Caco-2 (cell line): ENCODE results near the gene TCTN1. TPM values are rescaled to one million over a fixed set of nuclear protein-coding genes. Genes with fewer than 3 reads are reported as not detected.

Source experiments
- Bru-seq: library from RNA; stranded (reverse); fragments of 400-500 nt; gene quantifications from one replicate; lab custom pipeline; 2021; lab: Mats Ljungman, UMichigan
- BruChase-seq, 2 experiments: library from RNA; stranded (reverse); fragments of 400-500 nt; gene quantifications; one replicate each; lab custom pipeline; 2021; lab: Mats Ljungman, UMichigan
- BruUV-seq: library from RNA; stranded (reverse); fragments of 400-500 nt; replicated peaks from 2 replicates; lab custom pipeline; 2021; lab: Mats Ljungman, UMichigan
- CTCF ChIA-PET: fragments of 300-600 bp; sonication (Branson Sonifier 250); formaldehyde crosslinking; loops from one replicate; lab custom pipeline; 2022; ENCODE audit warnings: antibody characterized with exemption; lab: Charles Lee
- POLR2A ChIA-PET: fragments of 300-600 bp; sonication (Branson Sonifier 250); formaldehyde crosslinking; loops from one replicate; lab custom pipeline; 2022; ENCODE audit warnings: antibody characterized with exemption; lab: Charles Lee
- DNase-seq, 2 experiments: peaks; one replicate each; pipeline versions ENCODE4 v3.0.0 to v3.0.0-alpha.2; 2020 to 2022
- H3K27me3 ChIP-seq: replicated peaks from 2 replicates; pipeline ENCODE4 v1.6.0; 2011; ENCODE audit warnings: low read length; ENCODE audit not compliant: control insufficient read depth, insufficient read depth
- H3K36me3 ChIP-seq: 2 replicates; pipeline ENCODE4 v1.5.1; 2011; ENCODE audit warnings: low read length; ENCODE audit not compliant: control insufficient read depth, insufficient read depth
- H3K4me1 ChIP-seq: fragments of 250-450 bp; sonication (Bioruptor Pico); 2 replicates; pipeline ENCODE4 v1.5.1; 2020; ENCODE audit warnings: mild to moderate bottlenecking
- H3K4me3 ChIP-seq: 2 replicates; pipeline ENCODE4 v1.5.1; 2011; ENCODE audit warnings: low read depth, mild to moderate bottlenecking, control low read depth, low read length
- H3K9me3 ChIP-seq: fragments of 250-450 bp; sonication (Bioruptor Pico); 2 replicates; pipeline ENCODE4 v1.5.1; 2020; ENCODE audit warnings: mild to moderate bottlenecking, moderate library complexity
- H3K27ac Mint-ChIP-seq: one replicate; pipeline ENCODE4 v1.8.0; 2022; ENCODE audit warnings: mixed read lengths; ENCODE audit not compliant: unreplicated experiment
- H3K27me3 Mint-ChIP-seq: one replicate; pipeline ENCODE4 v1.8.0; 2022; ENCODE audit warnings: mixed read lengths; ENCODE audit not compliant: insufficient read depth, unreplicated experiment
- H3K36me3 Mint-ChIP-seq: one replicate; pipeline ENCODE4 v1.8.0; 2022; ENCODE audit warnings: mild to moderate bottlenecking, mixed read lengths; ENCODE audit not compliant: insufficient read depth, unreplicated experiment
- H3K4me1 Mint-ChIP-seq: one replicate; pipeline ENCODE4 v1.8.0; 2022; ENCODE audit warnings: low read depth, mixed read lengths; ENCODE audit not compliant: unreplicated experiment
- H3K4me3 Mint-ChIP-seq: one replicate; pipeline ENCODE4 v1.8.0; 2022; ENCODE audit warnings: mild to moderate bottlenecking, moderate library complexity, mixed read lengths; ENCODE audit not compliant: unreplicated experiment
- H3K9me3 Mint-ChIP-seq: one replicate; pipeline ENCODE4 v1.8.0; 2022; ENCODE audit warnings: mixed read lengths; ENCODE audit not compliant: unreplicated experiment
- CTCF ChIP-seq, 2 experiments: fragments of 200-600 bp in 1 of 2; IDR thresholded peaks; 1 replicate in 1 of 2; 2 replicates in 1 of 2; pipeline versions ENCODE4 v1.5.1 to v1.8.0; 2011 to 2022; ENCODE audit warnings: antibody characterized with exemption in 1 of 2, control low read depth in 1 of 2, inconsistent platforms in 1 of 2, low read depth in 1 of 2, low read length in 1 of 2, mild to moderate bottlenecking in 1 of 2, moderate library complexity in 1 of 2; ENCODE audit not compliant: insufficient read depth in 1 of 2, severe bottlenecking in 1 of 2, unreplicated experiment in 1 of 2
- intact Hi-C: fragments of 100-400 bp; cut with micrococcal nuclease; formaldehyde crosslinking; loops from one replicate; pipeline ENCODE4 v1.10.0; 2022; ENCODE audit not compliant: unreplicated experiment
- long read RNA-seq: library from polyadenylated mRNA; stranded (forward); transcript quantifications from one replicate; pipeline ENCODE4 v2.0.0, GENCODE V29; 2022
- total RNA-seq: library from RNA; stranded (reverse); gene quantifications from 2 replicates; pipeline ENCODE4 v1.2.3, GENCODE V29; 2022

Gene TCTN1
- total RNA-seq: 13.6 and 13.8 TPM in 2 replicates
- Bru-seq, nascent RNA: percentile 46 among the genes with signal in this experiment
- percentile 48 among the genes with signal in this experiment for BruChase-seq, experiment 1, labeled RNA remaining after a 2-hour chase
- BruChase-seq, experiment 2, labeled RNA remaining after a 6-hour chase: percentile 45 among the genes with signal in this experiment
- long read RNA-seq, partial matches to known transcripts: 0 of 8 reads
- long read RNA-seq, other reads (novel, unspliced or antisense): 5 of 8 reads

- Mint-ChIP-seq H3K4me1 (no peaks in the 10 kb centered on the region), H3K4me3 (peak within 1 kb of the TSS; percentile 81), H3K36me3 (no peaks in the 10 kb centered on the region), H3K27me3 (no peaks in the 10 kb centered on the region), H3K9me3 (no peaks in the 10 kb centered on the region), H3K27ac (peak within 1 kb of the TSS; percentile 59)
- H3K36me3 ChIP-seq: no peaks in the 10 kb centered on the region
- TSS peak; percentile 64 for BruUV-seq
- H3K4me1 ChIP-seq: no peaks in the 10 kb centered on the region
- H3K27me3 ChIP-seq: no peaks in the 10 kb centered on the region
- ChIA-PET CTCF (interaction anchor here (0.6 to 1.6 kb wide), 3 partner anchors 12 to 164 kb away, joined by 3 to 8 read pairs (median 3); partner anchors contain the start of gene ARPC3), POLR2A (interaction anchor here (0.5 to 0.7 kb wide), 3 partner anchors 30 to 183 kb away, joined by 3 to 8 read pairs (median 6); no protein-coding TSS in a partner anchor)
- TF ChIP-seq CTCF (IDR thresholded peaks at IDR 0.05; ENCODE audit: insufficient read depth in 1 of 2, low read depth in 1 of 2, low read length in 1 of 2, severe bottlenecking in 1 of 2, unreplicated experiment in 1 of 2): no peak
- H3K4me3 ChIP-seq: peak within 1 kb of the TSS; percentile 74
- H3K9me3 ChIP-seq: no peaks in the 10 kb centered on the region
- intact Hi-C loops: no loop called here
- peak; percentile 96 to 98 for DNase-seq
These were observed at the start of gene TCTN1 for GRCh38 chr12:110613771-110614684. Gene TCTN1 (plus strand): TSS chr12:110614129. CDS start chr12:110614183, 54 bp downstream.

GRCh38 chr12:110564471-110564991 is 49.4 kb upstream of the TCTN1 start:
- Mint-ChIP-seq H3K27ac (no peak overlapping the region), H3K36me3 (no peaks in the 10 kb centered on the region), H3K27me3 (no peaks in the 10 kb centered on the region), H3K4me3 (no peak overlapping the region), H3K4me1 (peaks cover 7% of the 10 kb centered on the region), H3K9me3 (no peaks in the 10 kb centered on the region)
- Histone ChIP-seq H3K4me1 (peaks cover 13% of the 10 kb centered on the region), H3K36me3 (no peaks in the 10 kb centered on the region), H3K4me3 (no peak overlapping the region), H3K27me3 (no peaks in the 10 kb centered on the region), H3K9me3 (peaks cover 1% of the 10 kb centered on the region)
- CTCF ChIA-PET: no interaction called here
- no TSS peak for BruUV-seq
- TF ChIP-seq CTCF (IDR thresholded peaks at IDR 0.05; ENCODE audit: insufficient read depth in 1 of 2, low read depth in 1 of 2, low read length in 1 of 2, severe bottlenecking in 1 of 2, unreplicated experiment in 1 of 2): no peak
- POLR2A ChIA-PET: no interaction called here
- no peak for DNase-seq
- intact Hi-C loops: no loop called here
